CD4-positive, alpha-beta T cell treated with Interleukin-6 for 4 hours (primary cell): ENCODE results near the gene EML1.

Source experiments
- DNase-seq: peaks from one replicate; pipeline ENCODE4 v3.0.0-alpha.2; 2020; ENCODE audit warnings: mixed read lengths

EML1 gene

DNA sequence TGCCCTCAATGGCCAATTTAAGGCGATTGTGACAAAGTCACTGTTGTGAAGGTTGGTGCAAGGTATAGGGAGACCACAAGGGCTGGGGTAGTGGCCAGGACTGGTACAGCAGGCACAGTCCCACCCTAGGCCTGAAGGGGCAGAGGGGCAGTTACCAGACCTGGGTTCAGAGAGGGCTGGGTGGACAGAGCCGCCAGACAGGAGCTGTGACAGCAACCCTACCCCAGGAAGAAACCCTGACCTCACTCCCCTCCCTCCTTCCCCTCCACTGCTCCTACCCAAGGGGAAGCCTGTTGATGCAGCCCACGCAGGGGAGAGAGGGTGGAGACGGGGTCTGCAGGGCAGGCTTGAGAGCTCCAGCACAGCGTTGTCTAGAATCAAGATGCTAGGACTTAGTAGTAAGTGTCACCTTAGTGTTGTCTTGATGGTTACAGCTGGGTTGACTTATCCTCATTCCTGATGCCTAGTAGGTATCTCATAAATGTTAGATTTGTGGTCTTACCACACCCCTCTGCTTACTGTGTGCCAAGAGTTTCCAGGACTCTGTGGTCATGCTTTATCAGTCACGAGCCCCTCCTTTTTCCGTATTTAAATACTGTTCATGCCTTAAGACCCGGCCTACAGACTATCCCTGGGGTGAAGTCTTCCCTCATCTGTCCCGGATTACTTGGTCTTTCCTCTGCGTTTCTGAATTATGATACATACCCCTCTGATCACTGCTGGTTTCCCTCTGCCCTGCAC is 14.4 kb downstream of the EML1 start:
- no peak for DNase-seq

DNA sequence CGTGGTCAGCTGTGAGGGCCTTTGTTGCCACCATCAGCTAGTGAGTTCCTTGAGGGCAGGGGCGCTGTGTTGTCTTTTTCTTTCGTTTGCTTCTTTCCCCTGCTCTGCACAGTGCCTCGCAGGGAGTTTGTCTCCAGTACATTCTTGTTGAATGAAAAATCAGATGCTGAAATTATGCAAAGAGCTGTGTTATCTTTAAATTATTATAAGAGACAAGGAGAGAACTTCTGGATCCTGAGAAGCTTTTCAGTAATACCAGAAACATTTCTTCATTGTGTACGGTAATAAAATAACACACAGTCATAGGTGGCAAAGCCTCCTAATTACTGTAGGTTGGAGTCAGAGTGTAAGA is 14.9 kb downstream of the EML1 start:
- no peak for DNase-seq

DNA sequence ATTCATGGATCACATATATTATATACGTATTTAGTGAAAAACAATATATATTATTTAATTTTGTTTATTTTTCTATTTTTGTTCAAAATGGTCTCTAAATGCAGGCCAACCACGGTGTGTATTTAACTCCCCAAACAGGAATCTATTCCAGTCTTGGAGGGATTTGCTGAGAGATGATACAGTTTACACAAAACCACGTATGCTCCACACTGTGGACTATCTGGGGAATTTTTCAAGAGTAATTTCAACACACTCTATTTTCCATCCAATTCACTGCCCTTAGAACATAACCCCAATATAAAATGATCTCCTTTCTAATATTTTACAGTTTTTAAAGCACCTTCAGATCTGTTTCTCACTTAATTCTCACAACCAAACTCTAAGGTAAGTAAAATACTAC is 15.3 kb downstream of the EML1 start:
- DNase-seq = no peak

DNA sequence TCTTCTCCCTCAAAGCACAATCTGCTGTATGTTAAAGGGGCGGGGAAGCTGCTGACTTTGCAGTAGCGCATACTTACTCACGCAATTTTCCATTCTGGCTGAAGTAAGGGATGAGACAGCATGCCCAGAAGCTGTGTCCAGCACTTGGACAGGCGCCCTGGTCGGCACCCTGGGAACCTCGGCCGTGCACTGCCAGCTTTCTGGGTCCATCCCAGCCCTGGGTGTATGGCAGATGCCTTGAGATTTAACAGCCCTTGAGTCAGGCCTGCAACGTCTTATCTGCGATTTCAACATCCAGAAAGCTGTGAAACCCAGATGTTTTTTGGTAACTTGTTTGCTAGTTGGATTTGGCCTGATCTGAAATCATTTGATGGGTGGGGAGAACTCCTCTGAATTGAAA is 16.1 kb downstream of the EML1 start:
- no peak for DNase-seq

DNA sequence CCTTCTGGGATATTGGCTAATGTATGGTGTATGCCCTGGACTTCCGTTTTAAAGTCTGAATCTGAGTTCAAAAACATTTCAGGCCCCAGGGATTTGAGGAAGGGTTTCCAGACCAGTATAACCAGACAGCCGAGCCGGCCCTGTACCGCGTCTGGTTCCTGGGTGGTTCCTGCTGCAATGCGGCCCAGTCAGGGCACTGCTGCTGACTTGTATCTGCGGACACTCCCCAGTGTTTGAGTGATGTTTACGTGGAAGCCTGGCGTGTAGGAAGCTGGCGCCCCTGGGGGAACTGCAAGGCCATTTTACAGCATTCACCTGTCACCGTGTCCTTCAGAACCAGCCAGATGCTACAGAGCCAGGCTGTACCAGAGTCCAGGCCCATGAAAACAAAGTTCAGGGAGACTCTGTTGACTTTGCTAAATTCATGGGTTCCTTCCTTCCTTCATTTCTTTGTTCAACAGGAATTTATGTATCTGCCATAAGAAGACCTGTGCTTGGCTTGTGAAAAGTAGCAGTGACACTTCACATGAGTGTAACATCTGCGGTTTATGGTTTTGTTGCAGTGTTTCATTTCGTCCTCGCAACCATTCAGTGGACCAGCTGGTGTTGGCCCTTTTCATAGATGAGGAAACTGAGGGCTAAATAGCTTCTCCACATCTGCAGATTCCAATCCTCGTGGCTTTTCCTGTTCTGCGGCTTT is 16.8 kb downstream of the EML1 start:
- no peak for DNase-seq

DNA sequence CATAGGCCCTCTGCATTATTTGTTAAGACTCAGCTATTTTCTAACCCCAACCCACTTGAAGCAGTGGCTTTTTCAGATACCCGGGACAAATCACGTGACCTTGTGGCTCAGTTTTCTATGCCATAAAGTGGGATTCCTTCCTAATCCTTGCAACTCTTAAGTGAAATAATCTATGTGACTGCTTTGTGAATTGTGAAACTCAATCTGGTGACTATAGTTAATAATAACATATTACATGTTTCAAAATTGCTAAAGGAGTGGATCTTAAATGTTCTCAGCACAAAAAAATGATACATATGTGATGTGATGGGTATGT is 17.3 kb downstream of the EML1 start:
- DNase-seq = no peak

DNA sequence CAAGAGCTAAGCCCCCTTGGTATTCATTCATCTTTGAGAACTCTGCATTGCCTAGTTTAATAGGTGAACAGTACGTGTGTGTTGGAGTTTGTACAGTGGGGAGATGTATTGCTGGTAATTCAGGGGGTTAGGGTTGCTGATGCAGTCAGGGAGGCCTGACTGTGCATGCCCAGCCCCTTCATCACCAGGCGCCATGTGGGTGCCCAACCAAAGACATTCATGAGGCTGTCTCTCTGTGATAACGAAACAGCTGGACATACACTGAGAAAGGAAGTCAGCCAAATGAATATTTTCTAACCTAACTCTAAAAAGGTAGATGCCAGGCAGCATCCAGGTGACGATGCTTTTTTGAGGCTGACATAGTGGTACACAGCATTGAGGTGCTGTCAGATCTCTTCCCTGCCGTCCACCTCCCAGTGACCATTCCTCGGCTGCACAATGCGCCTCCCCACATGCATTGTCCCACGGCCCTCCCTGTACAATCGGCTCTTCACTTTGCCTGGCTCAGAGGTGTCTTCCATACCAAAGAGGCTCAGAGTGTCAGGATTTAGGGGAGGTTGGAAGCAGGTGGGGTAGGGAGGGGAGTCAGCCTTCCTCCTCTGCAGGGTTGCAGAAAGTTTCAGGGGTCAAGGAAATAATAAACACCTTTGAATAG is 19.0 kb downstream of the EML1 start:
- no peak for DNase-seq

DNA sequence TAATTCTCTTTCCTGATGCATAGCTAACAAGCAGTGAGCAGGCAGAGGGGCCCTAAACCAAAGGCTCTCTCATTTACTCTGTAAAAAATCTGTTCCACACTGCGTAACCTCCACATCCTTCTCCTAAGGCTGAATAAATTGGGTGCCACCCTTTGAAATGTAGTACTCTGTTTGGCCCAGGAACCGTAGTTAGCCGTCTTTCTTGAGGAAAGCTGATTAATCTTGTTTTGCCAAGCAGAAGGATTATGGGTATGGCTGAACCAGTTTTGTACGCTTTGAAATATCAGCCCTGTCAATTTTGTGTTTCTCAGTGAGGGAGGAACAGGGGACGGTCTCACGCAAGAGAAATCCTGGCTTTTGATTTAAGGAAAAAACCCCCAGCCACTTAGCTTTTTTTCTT is 19.7 kb downstream of the EML1 start:
- no peak for DNase-seq

DNA sequence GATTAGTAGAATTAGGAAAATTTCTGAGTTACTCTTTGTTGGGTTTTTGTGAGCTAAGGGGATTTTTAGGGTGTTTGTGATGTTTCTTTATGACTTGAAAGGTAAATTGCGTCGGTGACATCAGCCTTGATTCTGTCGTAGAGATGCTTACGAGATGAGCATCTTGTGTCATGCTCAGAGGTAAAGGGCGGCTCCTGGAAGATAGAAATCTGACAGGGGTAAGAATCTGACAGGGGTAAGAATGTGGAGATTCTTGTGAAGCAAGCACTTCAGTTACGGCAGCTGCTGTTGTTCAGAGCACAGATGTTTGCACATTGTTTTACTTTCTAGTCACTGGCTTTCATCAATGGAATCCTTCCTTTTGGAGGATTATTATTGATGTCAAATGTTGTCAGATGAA is 22.5 kb downstream of the EML1 start:
- no peak for DNase-seq

DNA sequence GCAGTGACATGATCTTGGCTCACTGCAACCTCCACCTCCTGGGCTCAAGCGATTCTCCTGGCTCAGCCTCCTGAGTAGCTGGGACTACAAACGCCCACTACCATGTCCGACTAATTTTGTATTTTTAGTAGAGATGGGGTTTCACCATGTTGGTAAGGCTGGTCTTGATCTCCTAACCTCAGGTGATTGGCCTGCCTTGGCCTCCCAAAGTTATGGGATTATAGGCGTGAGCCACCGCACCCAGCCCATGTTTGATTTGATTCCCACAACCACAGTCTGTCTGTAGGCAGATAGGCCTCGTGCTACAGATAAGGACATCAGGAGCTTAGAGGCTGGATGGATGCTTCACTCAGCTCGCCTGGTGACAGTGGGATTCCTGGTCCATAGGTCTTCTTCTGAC is 23.0 kb downstream of the EML1 start:
- DNase-seq = no peak

DNA sequence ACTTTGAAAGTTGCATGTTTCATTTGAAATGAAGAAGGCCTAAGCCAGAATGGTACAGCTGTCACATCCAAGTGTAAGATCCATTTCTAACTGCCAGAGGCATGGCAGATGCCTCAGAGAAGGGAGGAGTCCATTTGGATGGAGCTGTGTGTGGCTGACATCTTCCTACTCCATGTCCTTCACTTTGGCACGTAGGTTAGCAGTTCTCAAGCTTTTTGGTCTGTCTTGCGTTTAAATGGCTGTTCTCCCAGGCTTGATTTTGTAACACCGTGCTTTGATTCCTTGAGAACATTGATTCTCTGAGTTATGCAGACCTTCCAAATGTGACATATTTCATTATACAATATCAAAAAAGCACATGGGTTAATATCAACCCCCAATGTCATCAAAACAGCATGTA is 23.4 kb downstream of the EML1 start:
- no peak for DNase-seq

DNA sequence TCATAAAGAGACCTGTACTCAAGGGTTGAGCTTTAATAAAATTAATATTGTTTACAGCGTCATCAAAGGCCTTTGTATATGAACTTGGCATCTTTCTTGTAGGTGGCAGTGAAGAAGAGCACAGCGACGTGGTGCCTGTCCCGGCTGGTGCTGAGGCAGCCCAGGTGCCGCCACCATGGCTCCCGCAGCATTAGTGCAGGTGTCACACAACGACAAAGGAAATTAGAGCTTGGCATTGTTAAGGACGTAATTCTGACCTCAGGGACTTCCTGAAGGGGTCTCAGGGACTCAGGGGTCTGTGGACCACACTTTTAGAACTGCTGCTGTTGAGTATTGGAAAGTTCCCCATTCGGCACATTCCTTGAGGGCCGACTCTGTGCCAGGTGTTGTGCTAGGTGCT is 24.1 kb downstream of the EML1 start:
- DNase-seq = no peak

DNA sequence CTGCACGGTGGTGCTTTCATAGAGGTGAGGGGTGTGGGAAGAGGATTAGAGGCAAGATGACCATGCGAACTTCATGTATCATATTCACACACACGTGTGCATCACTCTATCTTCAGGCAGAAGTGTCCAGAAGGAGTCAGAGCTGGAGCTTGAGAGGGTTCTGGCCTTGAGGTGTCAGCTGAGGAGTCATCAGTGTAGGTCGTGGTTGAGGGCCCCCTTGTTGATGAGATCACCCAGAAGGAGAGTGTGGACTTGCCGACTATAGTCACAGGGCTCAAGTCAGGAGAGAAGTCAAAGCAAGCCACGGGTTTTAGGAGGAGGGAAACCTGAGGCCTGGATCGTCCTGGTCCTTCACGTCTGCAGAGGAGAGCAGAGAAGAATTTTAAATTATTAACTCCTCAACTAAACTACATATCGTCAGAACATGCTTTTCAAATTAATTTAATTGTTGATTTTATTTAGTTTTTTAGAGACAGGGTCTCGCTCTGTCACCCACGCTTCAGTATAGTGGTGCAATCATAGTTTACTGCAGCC is 25.4 kb downstream of the EML1 start:
- no peak for DNase-seq

DNA sequence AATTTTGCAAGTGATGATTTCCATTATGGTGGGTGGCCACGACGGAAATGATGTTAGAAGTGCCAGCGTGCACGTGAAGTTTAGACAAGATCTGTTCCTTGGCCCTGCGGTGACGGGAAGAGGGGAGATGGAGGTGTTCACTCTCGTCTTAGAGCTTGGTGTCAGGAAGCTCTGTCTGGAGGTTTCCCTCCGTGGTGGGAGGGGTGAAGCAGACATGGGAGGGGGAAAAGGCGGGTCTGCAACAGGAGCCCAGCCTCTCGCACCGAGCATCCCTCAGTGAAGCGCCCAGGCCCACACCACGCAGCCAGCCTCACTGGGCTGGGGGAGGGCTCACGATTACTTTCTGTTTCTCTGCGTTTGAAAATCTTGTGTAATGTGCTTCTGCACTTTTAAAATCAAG is 26.3 kb downstream of the EML1 start:
- peak; percentile 16 for DNase-seq

DNA sequence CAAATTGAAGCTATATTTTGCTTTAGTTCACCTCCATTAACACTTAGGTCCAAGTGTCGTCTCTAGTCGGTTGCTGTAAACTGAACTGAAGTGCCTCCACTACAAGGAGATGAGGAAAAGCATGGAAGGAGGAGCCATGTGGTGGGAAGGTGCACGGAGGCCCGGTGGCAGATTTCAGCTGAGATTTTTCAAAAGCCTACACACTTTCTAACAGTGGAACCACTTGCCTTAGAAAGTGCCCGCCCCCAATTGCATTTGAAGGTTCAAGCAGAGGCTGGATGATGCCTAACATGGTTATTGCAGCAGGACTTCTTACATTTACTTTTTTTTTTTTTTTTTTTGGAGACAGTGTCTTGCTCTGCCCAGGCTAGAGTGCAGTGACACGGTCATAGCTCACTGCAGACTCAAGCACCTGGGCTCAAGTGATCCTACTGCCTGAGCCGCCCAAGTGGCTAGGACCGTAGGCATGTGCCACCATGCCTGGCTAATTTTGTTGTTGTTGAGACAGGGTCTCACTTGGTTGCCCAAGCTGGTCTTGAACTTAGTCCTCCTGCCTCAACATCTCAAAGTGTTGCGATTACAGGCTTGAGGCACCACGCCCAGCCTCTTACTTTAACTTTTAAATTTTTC is 27.6 kb downstream of the EML1 start:
- no peak for DNase-seq

DNA sequence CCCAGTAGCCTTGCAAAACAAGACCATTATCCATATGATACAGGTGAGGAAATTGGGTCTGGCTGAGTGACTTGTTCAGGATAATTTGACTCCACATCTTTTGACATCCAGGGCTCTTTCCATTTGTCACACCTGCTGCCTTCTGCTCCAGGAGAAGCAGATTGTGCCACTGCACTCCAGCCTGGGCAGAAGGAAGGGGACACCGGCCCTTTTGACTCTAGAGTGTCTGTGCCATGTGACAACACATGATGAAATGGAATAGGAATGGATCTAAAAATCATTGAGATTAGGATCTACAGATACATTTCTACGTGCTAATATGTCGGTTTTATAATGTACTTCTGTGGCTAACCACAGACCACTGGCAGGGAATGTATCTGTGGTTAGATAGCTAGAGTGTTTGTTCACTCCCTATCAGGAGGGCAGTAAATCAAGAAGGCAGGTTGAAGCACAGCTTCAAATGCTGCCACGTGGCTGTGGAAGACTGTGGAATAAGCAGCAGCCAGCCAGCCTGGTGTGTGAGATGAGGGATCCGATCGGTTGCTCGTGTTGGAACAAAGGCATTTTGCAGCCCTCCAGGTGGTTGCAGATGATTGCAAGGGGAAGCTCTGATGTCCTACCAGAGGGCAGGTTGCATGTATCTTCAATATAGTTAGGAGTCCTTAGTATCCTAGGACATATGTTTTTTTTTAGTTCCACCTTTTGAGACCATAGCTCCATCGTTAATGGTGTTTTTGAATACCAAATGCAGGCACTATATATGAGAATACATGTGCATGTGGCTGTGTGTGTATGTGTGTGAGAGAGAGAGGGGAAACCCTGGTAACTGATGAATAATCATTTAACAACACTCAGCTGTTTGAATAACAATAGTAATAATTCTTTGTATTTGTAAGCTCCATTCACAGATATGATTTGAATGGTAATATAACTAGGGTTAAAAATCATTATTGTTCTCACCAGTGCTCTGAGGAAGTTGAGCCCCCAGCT is 28.6 kb downstream of the EML1 start:
- DNase-seq = no peak

DNA sequence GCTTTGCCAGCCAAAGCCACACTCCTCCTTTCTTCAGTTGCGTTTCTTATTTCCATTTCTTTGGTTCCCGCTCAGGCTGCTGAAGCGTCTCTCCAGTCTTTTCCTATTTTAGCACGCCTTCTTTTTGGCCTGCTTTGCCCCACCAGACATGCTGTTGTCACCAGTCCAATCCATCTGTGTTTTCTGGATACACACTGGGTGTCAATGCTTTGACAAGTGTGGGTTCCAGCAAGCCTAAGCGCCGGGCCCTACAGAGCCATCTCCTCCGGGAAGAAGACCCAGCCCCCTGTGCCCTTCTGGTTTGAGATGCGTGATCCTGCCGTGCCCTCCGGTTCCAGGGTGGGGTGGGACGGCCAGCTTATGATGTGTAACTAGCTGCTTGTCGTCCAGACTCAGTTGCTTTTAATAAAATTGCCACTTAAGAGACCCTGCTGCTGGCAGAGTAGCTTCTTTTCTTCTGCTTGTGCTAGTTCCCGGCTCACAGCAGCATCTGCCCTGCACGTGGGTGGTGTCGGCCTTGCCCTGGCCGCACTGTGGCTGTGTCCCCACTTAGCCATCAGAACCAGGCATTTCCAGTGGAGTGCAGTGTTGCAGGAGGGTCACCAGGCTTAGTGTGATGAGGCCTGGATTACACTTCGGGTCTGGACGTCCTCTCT is 29.7 kb downstream of the EML1 start:
- no peak for DNase-seq

DNA sequence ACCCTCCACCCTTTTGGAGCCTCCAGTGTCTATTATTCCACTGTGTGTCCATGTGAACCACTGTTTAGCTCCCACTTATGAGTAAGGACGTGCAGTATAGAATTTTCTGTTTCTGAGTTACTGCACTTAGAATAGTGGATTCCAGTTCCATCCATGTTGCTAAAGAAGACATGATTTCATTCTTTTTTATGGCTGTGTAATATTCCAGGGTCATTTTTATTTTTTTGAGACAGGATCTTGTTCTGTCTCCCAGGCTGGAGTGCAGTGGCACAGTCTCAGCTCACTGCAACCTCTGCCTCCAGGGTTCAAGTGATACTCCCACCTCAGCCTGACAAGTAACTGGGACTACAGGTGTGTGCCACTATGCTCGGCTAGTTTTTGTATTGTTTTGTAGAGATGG is 31.6 kb downstream of the EML1 start:
- no peak for DNase-seq

DNA sequence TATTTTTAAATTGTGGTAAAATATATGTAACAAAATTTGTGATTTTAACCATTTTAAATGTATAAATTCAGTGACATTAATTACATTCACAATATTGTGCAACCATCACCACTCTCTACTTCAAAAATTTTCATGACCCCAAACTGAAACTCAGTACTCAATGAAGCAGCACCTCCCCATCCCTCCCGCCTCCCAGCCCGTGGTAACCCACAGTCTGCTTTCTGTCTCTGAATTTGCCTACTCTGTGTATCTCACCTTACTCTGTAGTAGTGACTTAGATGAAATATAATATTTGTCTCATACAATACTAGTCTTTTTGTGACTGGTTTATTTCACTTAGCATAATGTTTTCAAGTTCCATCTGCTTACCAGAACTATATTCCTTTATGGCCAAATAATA is 36.2 kb downstream of the EML1 start:
- DNase-seq = no peak

DNA sequence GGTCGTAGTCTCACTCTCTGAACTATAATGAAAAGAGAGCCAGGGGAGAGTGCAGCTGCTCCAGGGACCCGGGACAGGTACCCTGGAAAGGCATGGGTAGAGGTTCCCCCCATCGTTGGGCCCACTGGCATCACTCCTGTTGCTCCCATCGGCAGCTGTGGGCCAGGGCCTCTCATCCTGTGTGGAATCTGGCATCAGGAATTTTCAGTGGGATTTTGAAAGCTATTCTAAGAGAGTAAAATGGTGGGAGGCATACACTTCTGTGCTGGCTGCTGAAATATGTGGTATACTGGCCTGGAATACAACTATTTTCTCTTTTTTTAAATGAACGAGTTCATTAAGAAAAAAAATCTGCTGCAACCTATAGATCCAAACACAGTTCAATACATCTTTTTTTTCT is 38.1 kb downstream of the EML1 start:
- no peak for DNase-seq

DNA sequence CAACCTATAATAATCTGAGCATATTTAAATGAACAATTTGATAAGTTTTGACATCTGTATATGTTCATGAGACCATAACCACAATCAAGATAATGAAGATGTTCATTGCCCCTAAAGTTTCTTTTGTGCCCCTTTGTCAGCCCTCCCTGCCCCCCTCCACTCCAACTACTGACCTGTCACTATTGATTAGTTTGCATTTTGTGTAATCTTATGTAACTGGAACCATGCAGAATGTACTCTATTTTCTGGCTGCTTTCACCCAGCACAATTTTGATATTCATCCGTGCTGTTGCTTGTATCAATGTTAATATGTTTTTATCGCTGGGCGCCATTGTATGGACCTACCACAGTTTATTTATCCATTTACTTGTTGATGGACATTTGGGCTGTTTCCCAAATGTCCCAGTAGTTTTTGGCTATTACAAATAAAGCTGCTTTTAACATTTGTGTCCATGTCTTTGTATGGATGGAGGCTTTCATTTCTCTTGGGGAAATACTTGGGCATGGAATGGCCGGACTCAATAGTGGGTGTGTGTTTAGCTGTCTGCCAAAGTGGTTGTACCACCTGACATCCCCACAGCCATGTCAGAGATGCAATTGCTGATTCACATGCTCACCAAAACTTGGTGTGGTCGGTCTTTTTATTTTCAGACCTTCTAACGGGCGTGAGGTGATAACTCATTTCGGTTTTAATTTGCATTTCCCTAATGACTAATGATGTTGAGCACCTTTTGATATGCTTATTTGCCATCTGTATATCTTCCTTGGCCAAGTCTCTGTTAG is 38.9 kb downstream of the EML1 start:
- no peak for DNase-seq
